DMS53 treated with DMSO at 0.1 percent for 48 hours (cell line): ENCODE results near the gene GRAMD2A.

Experiments used
- DNase-seq: peaks from one replicate; lab custom pipeline; 2025; ENCODE audit not compliant: unreplicated experiment; lab: John Stamatoyannopoulos, UW

GRAMD2A gene

DNA sequence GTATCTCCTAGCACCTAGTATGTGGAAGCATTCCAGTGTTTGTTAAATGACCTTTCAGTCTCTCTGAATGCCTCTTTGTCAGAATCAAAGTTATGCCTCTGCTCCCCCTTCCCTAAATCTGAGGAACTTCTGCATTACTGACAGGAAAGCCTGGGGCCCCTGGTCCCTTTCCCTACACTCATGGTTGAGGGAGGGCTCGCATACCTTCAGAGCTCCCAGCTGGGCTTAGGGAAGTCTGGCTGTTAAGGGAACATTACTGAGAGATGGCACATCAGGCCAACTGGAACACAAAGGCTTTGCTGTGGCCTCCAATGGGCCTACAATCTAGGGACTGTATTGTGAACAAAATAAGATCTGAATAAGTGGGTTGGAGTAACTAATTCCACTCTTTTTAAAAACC lies 23.1 kb upstream of the GRAMD2A start:
- DNase-seq: no peak

DNA sequence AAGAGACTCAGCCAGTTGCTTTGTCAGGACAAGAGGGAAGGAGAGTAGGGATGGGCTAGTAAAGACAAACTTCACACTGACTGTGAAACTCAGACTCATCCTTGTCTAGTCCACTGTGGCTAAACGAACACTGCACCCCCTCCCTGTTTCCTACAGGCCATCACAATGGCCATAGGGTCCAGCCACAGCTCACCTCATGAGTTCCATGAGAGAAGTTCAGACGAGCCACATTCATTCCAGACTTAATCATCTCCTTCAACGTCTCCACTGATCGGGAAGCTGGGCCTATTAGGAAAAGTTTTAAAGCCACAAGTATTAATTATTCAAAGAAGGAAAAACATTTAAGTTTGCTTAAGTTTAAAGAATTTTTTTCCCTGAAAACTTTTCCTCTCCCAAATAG lies 19.6 kb upstream of the GRAMD2A start:
- no peak for DNase-seq

DNA sequence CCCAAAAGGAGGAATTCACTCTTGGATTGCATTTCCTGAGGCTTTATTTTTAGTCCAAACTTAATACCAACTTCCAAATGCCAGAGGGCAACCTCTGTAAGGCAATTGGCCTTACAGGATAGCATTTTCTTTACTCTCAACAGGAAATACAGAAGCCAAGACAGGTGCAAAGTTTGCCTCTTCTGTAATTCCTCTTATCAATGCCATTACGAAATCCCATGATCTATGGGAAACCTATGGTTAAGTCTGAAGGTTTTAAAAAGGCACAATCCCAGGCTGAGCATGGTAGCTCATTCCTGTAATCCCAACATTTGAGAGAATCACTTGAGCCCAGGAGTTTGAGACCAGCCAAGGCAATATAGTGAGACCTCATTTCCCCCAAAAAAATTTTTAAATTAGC lies 18.5 kb upstream of the GRAMD2A start:
- DNase-seq: no peak

DNA sequence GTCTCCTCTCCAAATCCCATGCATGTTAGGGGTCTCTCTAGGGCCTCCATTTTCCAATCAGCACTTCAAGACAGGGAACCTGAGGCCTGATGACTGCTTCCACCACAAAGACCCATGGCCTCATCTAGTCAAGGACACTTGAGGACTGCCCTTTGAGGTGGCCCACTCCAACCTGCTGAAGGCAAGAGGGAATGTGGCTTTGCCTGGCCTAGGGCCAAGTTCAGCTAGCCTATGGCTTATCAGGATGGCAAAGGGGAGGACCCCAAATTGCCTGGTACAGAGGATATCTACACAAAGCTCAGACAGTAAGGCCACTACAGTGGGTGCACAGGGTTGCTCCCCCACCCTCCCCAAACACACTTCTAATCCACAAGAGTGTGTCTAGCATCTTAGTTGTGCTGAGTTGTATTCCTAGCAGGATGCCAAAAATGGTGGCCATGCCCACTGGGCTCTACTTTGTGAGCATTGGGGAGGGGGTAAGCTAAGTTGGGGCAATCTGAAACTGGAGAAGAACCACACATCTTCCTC lies 10.0 kb upstream of the GRAMD2A start:
- DNase-seq: no peak

DNA sequence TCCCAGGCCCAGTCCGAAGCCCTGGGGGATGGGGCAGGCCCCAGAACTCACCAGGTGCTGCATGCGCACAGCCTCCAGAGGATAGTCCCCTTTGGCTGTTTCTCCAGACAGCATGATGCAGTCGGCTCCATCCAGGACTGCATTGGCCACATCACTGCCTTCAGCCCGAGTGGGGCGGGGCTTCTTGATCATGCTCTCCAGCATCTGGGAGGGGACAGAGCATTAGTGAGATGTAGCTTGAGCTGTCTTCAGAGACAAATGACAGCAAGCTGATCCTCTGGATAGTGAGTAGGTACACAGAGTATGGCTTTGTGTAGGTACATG lies 9.1 kb upstream of the GRAMD2A start:
- DNase-seq: no peak

DNA sequence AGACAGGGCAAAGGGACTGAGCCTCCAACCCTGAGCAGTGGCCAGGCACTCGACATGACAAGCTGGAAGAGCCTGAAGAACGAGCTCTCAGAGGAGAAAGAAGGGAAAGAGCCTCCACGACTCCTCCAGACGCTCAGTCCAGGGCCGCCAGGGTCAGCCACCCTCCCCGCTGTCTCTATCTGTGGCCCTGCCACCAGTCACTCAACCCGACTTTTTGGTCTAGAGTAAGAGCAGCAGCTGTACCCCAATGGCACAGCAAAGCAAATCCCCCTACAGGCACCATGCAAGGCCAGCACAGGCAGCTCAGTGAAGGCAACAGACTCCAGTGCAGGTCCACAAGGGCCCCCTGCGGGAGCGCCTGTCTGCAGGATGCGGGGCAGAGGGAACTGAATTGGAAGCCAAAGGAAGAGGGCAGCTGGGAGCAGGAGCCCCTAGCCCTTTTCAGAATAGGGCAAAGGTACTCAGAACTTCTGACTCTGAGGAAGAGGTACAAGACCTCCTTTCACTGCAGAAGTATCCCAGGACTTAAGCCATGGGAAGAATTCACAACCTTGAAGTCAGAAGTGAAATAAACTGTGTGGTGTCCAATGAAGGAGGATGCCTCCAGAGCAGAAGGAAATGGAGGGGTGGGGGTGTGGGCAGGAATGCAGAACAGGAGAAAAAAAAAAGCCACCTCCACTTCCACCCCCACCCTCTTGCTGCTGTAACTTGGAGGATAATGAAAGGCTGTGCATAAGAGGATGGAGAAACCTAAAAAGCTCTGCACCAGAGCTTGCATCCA lies 8.5 kb upstream of the GRAMD2A start:
- no peak for DNase-seq

DNA sequence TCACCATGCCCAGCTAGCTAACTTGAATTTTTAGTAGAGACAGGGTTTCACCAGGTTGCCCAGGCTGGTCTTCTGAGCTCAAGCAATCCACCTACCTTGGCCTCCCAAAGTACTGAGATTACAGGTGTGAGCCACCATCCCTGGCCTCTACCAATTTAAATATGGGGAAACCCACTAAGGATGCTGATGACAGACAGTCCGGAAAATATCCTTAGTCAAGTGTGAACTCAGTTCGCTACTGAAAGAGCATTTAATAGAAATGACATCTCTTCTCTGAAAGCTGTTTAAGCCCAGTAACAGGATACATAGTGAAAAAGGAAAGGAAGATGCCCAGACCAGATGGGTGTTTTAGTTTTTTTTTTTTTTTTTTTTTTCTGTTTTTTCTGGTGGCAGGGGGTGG lies 7.7 kb upstream of the GRAMD2A start:
- no peak for DNase-seq

DNA sequence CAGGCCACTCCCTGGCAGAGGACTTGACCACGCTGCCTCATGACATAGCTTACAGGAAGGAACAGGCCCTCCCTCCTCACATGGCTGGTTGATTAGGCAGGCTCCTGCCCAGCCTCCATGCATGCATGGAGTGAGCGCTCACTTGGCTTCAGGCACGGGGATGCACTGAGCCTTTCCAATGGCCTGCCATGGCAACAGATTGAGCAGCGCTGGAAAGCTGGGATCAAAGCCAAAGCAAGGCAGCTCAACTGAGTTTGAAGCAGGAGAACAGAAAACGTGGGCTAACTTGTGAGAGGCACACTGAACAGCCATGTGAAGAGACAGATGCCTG lies 5.9 kb upstream of the GRAMD2A start:
- DNase-seq: no peak

DNA sequence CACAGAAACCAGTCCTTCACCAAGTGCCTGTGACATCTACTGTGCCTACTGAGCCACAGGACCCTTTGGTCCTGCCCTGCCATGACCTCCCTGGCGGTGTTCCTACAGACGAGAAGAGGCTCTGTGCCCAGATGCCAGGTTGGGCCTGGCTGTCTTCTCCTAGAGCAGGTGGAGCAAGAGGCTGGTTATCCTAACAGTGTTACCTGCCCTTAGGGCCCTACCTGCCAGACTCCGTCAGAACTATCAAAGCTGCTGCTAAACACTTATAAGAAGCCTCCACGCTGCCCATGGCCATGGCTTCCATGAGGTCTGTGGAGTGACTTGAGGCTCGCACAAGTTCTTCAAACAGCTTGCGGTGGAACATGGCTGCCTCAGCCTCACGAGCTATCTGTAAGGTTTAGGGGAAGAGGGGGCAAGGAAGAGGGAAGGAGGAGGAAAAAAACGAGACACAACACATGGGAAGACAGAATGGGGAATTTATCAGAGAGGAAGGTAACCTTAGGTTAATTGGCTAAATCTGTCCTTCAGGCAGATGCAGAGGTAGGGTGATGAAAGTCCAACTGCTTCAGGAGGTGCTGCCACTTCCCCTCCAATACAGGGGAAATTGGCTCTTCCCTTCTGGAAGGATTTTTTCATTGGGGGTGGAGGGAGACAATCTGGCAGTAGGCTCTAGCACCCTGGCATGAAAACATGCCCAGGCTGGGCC lies 5.4 kb upstream of the GRAMD2A start:
- DNase-seq: no peak

DNA sequence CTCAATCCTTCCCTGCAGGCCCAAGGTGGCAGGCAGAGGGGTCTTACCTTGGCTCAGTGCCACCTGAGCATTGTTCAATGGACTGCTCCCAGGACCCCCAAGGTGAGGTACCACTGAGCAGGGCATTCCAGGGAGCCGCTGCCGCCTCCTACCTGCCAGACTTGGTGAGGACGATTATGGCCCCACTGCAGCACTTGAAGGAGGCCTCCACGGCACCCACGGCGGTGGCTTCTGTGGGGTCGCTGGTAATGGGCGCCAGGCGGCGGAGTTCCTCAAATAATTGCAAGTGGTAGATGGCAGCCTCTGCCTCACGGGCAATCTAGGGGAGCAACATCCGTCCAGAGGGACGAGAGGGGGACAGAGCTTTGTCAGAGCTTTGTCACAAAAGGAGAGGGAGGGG lies 4.7 kb upstream of the GRAMD2A start:
- DNase-seq: no peak

DNA sequence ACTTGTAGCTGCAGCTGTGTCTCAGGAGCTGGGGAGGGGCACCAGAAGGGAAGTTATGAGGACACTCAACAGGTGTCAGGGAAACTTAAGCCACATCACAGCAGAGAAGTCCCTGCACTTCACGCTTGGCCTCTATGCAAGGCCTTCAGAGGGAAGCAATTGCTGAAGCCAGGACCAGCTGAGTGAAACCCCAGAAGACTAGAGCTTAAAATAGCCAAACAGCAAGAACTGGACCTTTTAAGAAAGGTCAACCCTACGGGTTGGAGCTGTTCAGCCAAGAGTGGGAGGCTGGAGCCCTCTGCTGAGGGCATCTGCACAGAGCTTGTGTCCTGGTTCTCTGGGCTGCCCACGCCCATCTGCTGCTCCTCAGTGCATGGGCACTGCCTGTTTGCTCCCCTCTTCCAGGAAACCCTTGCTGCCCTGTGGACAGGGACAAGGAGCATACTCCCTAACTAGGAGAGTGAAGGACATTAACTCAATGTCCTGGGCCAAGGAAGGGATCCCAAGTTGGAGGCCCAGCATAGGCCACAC lies 3.9 kb upstream of the GRAMD2A start:
- no peak for DNase-seq

DNA sequence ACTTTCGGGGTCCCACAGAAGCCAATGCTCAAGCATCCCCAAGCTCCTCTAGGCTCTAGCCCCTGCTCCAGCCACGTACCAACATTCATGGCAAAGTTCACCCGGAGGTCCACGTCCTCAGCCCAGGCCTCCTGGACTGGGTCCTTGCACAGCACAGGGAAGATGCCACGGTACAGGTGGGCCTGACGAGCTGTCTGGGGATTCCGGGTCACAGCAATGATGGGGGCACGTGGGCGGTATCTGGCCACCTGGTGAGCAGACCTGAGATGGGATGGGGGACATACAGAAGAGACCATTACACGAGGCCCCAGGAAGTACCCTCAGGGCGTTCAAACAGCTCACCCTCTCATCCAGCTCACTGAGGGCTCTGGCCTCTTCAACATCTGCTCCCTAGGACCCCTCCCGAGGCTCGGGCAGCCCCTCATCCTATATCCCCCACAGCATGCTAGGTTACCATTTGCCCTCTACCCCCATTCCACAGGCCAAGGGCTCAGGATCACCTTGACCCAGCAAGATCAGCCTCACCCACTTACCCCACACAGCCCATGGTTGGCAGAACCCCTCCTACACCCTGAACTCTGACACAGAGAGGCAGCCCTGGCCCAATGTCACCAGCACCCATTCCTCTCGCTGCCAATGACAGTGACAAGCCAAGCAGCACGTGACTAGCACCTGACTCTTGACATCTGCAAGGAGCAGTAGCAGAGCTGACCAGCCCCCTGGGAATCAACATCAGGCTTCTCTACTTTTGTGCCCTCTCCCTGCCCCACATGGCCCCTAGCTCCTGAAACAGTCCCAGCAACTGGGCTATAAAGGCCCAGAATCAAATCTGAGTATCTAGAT lies 3.0 kb upstream of the GRAMD2A start:
- DNase-seq: no peak

DNA sequence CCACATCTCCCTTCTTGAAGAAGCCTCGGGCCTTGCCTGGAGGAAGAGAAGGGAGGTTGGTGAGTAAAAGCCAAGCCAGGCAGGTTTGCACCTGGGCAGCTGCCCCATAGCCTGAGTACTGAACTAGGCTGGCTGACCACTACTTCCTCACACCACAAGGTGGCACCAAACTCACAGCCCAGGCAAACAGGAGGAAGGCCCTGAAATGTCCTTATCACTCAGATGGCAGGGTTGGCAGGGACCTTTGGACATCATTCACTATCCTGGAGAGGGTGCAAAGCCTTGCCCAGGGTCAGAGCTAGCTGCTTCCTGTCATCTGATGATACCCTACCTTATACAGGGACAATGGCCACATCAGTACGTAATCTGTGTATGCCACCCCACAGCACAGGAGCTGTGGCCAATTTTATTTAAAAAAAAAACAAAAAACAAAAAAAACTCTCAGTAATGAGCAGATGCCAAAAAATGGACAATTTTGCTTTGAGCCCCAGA lies 2.2 kb upstream of the GRAMD2A start:
- peak; percentile 88 for DNase-seq

DNA sequence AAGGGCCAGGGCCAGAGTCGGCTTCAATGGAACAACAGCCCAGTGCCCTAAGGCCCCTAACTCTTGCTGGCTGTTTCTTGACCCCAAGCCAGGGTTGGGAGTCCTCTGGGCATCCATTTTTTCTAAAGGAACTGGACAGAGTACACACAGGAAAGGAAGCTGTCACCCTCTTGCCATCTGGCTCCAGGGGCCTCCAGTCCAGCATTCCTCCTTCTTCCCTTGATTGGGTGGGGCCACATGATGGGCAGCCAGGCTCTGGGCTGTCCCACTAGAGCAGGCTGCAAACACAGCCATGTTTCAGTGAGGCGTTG lies 1.6 kb upstream of the GRAMD2A start:
- DNase-seq: no peak

DNA sequence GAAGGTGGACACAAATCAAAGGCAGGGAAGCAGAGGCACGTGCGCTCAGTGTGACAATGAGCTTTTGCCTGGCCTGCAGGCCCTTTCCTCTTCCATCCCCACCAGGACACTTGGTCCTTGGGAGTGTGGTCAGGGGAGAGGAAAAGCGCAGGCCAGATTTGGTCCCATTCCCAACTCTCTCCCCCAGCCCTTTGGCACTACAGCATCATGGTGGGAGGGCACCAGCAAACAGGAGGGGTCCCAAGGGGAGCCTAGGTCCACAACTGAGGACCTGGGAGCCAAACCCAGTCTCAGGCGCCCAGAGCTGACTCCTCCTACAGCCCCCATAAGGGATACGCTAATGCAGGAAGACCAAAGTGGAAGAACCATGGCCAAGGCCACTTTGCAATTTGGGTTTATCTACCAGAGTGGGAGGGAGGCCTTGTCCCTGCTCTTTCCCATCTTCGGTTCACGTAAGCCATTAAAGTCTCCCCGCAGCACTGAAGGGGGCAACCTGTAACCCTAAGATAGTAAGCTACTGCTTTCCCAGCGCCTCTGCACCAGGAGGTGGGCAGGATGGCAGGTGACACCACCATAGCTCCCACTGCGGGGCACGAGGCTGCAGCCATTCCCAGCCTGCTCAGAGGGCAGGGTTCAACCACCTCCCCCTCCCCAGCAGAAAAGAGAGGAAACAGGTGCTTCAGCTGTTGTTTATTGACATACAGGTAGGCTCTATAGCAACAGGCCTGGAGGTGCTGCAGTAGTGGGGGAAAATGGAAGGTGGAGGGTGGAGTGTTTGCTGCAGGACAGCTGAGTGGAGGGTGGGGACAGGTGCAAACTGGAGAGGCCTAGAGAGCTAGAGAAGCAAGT lies 993 bp upstream of the GRAMD2A start:
- DNase-seq: peak; percentile 86

DNA sequence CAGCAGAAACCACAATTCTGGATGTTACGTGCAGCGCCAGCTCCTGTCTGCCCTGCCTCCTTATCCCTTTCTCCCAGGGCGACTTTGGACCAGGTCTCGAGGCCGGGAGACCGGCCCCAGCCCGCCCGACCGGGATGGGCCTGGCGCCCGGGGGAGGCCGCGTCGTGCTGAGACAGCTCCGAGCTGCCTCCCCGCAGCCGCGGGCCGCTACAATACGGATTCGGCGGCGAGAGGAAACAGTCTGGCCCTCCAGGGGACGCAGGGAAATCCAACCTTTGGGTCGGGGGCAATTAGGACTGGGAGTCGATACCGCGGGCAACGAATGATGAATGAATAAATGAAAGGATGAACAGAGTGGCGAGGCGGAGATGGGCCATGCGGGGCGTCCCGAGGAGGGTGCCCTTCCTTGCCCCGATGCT lies 537 bp downstream of the GRAMD2A start:
- DNase-seq: no peak

DNA sequence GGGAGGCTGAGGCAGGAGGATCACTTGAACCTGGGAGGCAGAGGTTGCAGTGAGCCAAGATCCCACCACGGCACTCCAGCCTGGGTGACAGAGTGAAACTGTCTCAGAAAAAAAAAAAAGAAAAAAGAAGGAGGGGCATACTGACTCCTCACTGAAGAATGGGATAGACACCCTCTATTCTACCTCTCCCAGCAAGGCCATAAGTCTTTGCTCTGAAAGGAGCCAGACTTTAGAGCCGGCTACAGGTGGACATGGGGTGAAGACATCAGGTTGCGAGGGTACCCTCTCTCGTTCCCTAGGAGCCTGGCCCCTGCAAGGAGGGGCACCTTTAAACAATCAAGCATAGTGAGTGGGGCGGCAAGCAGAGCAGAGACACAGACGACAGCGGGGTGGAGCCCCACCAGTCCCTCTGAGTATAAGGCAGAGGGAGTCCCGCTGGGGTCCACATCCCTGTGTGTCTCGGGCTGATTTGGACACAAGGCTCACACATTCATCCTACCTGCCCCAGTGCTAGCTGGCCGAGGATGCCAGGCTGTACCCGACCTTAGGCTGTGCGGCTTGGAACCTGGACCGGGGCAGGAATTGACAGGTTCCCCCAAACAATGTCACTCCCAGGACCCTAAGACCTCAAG lies 1.1 kb downstream of the GRAMD2A start:
- DNase-seq: no peak

DNA sequence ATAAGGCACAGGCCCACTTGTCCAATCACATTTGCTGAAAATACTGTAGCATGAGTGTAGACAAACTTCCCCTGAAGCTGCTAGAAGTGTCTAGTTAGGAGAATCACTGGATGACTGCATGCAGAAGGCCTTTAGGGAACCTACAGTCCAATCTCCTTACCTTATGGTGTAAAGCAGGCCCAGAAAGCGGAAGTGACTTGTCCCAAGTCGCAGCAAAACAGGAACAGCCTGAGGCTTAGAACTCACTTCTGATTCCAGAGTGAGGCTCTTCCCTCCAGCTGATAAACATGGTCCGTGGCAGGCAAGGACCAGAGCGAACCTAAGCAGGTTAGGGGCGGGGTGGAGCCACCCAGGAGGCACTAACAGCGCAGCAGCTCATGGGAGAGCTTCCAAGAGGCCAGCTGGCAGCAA lies 2.5 kb downstream of the GRAMD2A start:
- no peak for DNase-seq

DNA sequence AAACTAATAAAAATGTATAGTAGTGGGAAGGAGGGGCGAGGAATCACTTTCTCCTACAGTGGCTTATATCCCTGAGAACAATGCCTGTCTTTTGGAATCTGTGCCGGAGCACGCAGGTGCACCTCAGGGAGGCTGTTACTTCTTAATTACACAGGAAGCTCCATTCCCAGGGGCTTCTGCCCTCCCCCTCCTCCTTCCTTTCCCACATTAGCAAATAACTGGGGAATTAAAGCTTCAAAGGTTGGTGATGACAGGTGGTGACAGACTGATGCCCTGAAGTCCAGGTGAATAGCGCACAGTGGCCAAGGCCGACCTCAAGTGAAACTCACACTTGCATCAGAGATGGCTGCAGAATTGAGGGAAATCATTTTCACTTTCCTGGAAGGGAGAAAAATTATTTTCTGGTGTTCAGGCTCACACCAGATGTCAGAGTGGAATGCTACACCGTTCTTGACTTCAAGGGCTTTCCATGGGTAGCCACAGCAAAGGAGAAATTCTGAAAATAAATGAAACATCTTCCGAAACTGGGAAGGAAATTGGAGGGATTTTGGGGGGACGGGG lies 3.7 kb downstream of the GRAMD2A start:
- DNase-seq: no peak

DNA sequence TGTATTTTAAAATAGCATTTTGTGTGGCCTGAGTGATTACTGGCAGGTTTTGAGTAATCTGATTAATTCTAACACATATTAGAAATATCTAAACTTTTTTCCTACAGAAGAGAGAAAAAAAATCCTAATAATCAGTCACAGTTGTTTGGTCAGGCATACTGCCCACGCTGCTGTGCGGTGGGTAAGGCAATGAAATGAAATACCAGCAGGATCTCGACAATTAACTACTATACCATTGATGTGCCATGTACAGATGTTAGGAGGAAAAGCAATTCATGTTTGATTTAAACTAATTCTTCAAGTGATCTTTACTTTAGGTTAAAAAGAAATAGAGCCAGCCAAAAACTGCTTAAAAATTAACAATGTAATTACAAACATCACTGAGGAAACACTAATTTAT lies 5.2 kb downstream of the GRAMD2A start:
- no peak for DNase-seq
